Raji (cell line): ENCODE measurements around the gene EXOSC6.

Experiments
- POLR2A ChIP-seq: IDR thresholded peaks from 2 replicates; pipeline ENCODE4 v1.6.1; 2011; ENCODE audit warnings: low read depth, low read length, control low read depth; ENCODE audit not compliant: insufficient read depth

EXOSC6 gene

GRCh38 chr16:70257391-70257790 lies 5.7 kb upstream of the EXOSC6 start:
- no peak for TF ChIP-seq POLR2A

DNA sequence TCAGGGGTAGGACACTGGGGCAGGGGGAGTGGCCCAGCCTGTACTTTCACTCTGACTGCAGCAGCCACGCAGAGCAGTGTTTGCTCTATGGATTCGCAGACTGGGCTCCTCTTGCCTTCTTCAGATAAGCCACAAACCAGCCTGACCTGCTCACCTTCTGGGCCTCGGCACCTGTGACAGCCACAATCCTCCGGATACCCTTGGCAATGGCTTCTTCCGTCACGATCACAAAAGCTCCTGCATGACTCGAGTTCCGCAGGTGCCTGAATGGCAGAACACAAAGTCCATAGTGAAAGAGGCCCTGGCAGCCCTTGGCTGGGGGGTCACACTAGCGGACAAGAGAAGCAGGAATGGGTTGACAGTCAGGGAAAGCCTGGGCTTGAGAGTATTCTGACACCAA lies 3.8 kb upstream of the EXOSC6 start:
- TF ChIP-seq POLR2A = no peak

- TF ChIP-seq POLR2A = no peak
Measured at GRCh38 chr16:70254965-70255286, 3.2 kb upstream of the EXOSC6 start.

DNA sequence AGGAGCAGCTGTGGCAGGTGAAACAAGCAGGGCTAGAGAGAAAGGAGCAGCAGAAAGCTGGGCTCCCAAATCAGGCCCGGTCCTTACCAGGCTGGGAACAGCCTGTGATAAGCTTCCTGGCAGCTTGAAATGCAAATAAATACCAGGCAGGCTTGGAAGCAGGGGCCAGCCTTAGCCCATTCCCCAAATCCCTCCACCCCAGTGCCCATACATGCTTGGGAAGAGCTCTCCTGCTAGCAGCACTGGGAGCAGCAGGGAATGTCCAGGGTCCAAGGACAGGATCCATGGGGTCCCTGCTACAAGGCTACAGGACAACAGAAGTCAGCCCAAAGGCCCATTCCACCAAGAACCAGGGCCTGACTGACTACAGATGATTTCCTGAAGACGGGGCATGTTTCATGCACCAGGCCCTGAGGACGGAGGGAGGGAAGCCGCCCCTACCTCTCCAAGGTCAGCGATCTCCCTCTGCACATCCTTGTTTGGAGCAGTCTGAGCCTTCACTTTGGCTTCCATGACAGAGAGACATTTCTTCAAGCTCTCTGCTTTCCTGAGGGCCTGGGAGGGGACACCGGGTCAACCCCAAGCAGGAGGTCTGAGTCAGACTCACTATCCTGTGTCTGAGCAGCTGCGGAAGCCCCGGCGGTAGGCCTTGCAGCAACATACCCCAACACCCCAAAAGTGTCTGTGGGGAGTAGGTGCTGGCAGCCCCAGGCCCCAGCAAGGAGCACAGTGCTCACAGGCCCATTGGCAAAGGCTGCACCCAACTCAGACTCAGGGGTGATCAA lies 2.6 kb upstream of the EXOSC6 start:
- TF ChIP-seq POLR2A = no peak

DNA sequence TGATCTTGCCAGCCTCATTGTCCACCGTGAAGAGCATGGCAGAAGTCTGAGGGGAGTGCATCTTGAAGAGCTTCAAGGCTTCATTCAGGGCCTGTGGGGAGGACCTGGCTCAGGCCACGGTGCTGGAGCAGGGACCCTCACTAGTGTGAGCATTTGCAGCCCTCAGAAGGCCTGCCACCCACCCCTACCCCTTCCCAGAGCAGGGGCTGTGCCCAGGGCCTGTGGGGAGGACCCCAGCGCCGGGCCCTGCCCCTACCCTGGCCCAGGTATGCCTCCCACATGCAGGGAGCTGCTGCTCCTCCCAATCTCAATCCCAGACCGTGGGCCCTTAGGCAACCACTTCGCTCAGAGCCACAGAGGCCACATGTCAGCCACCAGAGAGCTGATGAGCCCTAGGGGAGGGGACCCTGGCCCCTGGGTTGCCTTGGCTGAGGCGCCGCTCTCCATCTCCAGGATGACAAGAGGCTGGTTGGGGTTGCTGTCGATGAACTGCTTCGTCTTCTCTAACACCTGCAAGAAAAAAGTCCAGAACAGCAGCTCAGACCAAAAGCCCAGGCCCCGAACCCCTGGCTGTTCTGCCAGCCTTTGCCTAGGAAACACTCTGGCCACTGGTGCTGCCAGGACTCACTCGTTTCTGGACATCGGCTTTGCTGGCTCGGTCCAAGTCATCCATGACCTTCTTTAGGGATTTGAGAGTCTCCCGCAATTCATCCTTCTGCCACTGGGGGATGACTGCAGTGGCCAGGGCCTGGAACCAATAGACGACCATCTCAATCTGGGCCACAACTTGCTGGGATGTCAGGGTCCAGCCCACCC lies 1.8 kb upstream of the EXOSC6 start:
- TF ChIP-seq POLR2A = no peak

- TF ChIP-seq POLR2A = no peak
Measured at GRCh38 chr16:70252355-70252988, 732 bp upstream of the EXOSC6 start.

DNA sequence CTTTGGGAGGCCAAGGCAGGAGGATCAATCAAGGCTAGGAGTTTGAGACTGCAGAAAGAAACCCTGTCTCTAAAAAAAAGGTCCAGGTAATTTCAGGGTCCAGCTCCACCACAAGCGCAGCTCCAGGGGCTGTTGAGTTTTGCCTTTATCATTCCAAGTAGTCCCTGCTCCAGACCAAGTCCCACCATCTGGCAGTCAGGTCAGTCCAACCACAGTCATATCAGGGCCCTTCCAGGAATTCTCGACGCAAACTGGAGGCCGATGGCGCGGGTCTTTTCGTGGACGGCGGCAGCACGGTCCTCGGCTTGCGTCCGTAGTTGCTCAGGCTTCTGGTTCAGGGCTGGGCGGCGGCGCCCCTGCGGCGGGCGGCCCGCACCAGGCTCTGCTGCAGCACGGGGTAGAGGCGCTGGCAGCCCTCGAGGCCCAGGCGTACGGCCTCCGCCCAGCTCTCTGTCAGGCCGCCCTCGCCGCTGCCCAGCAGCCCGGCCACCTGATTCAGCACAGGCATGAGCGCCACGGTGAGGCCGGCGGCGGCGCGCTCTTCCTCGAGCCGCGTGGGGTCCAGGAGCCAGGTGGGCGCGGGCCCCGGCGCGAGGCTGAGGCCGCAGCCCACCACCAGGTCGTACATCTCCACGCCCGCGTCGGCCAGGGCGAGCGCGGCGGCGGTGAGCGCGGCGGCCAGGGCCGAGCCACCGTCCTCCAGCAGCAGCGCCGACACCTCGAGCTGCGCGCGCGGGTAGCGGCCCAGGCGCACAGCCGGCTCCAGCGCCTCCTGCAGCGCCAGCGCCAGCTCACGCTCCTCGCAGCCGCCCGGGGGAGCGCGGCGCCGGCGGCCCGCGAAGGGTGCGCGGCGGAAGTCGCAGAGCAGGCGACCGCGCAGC lies 752 bp downstream of the EXOSC6 start:
- no peak for TF ChIP-seq POLR2A
